Activated naive CD8-positive, alpha-beta T cell treated with anti-CD3 and anti-CD28 coated beads for 36 hours (primary cell): Measurements from ENCODE around the gene GRHPR. TPM values are rescaled to one million over a fixed set of nuclear protein-coding genes. Genes with fewer than 3 reads are reported as not detected.

ENCODE experiments used
- DNase-seq: peaks from one replicate; pipeline ENCODE4 v3.0.0; 2021
- H3K27ac Mint-ChIP-seq: one replicate; pipeline ENCODE4 v1.8.0; 2022; ENCODE audit warnings: mild to moderate bottlenecking, moderate library complexity, mixed read lengths
- H3K27me3 Mint-ChIP-seq: one replicate; pipeline ENCODE4 v1.8.0; 2022; ENCODE audit warnings: mild to moderate bottlenecking, mixed read lengths
- H3K36me3 Mint-ChIP-seq: one replicate; pipeline ENCODE4 v1.8.0; 2021; ENCODE audit warnings: mild to moderate bottlenecking, mixed read lengths
- H3K4me1 Mint-ChIP-seq: one replicate; pipeline ENCODE4 v1.8.0; 2021; ENCODE audit warnings: mixed read lengths
- H3K4me3 Mint-ChIP-seq: one replicate; pipeline ENCODE4 v1.8.0; 2022; ENCODE audit warnings: mild to moderate bottlenecking, moderate library complexity, mixed read lengths
- H3K9me3 Mint-ChIP-seq: one replicate; pipeline ENCODE4 v1.8.0; 2022; ENCODE audit warnings: mixed read lengths
- total RNA-seq, 2 experiments: library from RNA; stranded (reverse); gene quantifications; one replicate each; pipeline ENCODE4 v1.2.3, GENCODE V29; 2021

The GRHPR gene
- total RNA-seq: 10 to 100 TPM; 79.5 to 82.0 TPM

DNA sequence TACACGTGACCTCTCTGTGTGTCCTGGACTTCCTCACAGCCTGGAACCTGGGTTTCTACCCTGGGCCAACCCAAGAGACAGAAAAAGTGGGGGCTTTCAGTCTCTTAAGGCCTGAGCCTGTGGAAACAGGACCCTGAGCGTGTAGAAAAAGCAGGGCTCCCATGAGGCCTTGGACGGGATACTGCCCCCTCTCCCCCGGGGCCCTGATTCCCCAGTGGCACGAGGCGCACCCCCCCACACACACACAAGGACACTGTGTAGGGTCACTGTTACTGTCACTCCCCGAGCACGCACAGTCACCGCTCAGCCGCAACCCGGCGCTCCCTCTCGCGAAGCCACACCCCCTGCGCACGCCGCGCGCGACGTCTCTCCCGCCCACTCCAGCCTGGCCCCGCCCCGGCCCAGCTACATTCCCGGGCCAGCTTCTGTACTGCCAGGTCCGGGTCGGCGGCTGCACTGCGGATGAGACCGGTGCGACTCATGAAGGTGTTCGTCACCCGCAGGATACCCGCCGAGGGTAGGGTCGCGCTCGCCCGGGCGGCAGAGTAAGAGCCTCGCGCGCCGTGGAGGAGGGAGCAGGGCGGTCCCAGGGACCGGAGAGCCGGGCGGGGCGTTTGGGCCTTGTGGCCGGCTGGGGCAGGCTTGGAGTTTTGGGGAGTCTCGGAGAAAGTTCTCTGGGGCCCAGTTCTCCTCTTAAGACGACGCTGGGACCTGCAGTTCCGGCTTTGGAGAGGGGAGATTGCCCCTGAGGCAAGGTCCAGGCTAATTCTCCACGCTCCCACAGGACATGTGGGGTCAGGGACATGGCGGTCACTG, at the start of gene GRHPR:
GRHPR (plus strand) TSS at position 408 of the 816 bp plus-strand sequence; CDS start at position 463, 55 bp downstream.
- peak within 1 kb of the TSS; percentile 95 for H3K27ac Mint-ChIP-seq
- peak within 1 kb of the TSS; percentile 94 for H3K4me3 Mint-ChIP-seq
- peaks cover 24% of the 10 kb centered on the region for H3K4me1 Mint-ChIP-seq
- peak; percentile 93 for DNase-seq
- H3K27me3 Mint-ChIP-seq: no peaks in the 10 kb centered on the region
- peaks cover 13% of the 10 kb centered on the region for H3K36me3 Mint-ChIP-seq
- no peaks in the 10 kb centered on the region for H3K9me3 Mint-ChIP-seq

DNA sequence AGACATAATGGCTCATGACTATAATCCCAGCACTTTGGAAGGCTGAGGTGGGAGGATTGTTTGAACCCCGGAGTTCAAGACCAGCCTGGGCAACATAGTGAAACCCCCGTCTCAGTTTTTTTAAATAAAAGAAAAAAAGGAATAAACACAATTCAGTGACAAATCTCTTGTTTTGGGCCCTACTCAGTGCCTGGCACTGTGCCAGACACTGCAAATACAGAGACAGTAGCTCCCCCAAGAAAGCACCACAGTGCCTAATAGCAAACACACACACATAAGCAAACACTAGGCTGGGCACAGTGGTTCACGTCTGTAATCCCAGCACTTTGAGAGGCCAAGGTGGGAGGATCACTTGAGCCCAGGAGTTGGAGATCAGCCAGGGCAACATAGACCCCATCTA, 49.7 kb upstream of the GRHPR start:
- H3K4me3 Mint-ChIP-seq: no peak overlapping the region
- H3K36me3 Mint-ChIP-seq: peaks cover 2% of the 10 kb centered on the region
- H3K27me3 Mint-ChIP-seq: peaks cover 21% of the 10 kb centered on the region
- H3K27ac Mint-ChIP-seq: no peak overlapping the region
- no peaks in the 10 kb centered on the region for H3K9me3 Mint-ChIP-seq
- no peak for DNase-seq
- H3K4me1 Mint-ChIP-seq: peaks cover 14% of the 10 kb centered on the region

DNA sequence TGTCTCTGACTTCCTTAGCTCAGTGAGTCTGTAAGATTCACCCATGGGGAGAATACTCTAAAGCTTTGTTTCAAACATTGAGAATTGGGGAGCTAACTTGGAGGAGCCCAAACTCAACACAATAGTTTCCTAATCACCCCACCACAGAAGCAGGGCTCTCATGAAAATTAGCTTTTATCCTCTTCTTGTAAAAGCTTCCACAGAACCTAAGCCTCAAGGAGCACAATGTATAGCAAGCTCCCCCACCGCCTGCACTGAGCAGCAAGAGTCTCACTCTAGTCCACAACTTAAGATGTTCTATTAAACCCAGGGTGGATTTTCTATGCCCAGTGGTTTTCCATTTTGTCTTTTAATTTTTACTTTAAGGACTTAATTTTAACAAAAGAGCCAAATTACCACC, 48.9 kb upstream of the GRHPR start:
- H3K9me3 Mint-ChIP-seq: no peaks in the 10 kb centered on the region
- H3K27ac Mint-ChIP-seq: no peak overlapping the region
- H3K4me1 Mint-ChIP-seq: peaks cover 14% of the 10 kb centered on the region
- DNase-seq: no peak
- H3K36me3 Mint-ChIP-seq: peaks cover 2% of the 10 kb centered on the region
- H3K27me3 Mint-ChIP-seq: peaks cover 21% of the 10 kb centered on the region
- H3K4me3 Mint-ChIP-seq: no peak overlapping the region

DNA sequence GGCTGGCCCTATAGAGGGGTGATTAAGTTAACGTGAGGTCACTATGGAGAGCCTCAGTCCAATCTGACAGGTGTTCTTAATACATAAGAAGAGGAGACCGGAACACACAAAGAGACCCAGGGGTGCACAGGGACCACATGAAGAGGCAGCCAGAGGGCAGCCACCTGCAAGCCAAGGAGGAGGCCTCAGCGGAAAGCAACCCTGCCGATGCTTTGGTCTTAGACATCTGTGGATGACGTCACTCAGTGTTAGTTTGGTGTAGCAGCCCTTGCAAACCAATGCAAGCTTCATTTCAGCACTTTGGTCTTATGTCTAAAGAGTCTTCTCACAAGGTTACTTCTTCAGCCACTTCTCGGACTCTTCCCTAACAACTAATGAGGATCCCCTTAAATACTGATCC, 47.6 kb upstream of the GRHPR start:
- no peak for DNase-seq
- no peak overlapping the region for H3K27ac Mint-ChIP-seq
- H3K4me1 Mint-ChIP-seq: peaks cover 14% of the 10 kb centered on the region
- H3K36me3 Mint-ChIP-seq: peaks cover 2% of the 10 kb centered on the region
- H3K27me3 Mint-ChIP-seq: peaks cover 21% of the 10 kb centered on the region
- H3K9me3 Mint-ChIP-seq: no peaks in the 10 kb centered on the region
- no peak overlapping the region for H3K4me3 Mint-ChIP-seq

DNA sequence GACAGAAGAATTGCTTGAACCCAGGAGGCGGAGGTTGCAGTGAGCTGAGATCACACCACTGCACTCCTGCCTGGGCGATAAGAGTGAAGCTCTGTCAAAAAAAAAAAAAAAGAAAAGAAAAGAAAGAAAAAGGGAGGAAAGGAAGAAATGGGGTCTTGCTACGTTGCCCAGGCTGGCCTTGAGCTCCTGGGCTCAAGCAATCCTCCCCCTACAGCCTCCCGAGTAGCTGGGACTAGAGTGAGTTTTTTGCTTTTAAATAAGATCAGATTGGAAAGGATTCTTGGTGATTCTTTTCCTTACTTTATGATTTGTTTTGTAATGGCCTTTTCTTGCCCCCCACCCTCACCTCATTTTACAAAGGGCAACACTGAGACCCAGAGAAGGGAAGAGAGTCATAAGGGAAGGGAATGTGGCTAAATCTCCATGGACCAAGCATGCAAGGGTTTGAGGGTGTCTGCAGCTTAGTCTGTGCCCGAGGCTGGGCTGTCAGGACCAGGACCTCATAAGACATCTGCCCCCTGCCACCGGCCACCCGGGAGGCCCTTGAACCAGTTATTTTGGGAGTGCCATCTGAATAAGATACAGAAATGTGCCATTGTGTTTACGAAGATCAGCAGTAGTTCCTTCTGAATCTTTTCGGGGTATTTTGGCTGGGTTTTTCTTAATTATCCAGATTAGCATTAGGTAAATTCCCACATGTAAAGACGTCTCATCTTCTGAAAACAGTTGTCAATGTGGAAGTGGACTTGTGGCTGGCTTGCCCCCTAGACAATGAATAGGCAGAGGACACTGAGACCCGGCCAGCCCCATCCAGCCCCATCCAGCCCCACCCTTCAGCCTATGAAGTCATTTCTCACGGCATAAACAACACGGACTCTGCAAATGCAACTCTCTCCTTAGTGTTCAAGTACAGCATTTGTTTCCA, 44.5 kb upstream of the GRHPR start:
- Mint-ChIP-seq H3K27ac (no peak overlapping the region), H3K4me3 (no peak overlapping the region), H3K4me1 (peaks cover 2% of the 10 kb centered on the region), H3K27me3 (peaks cover 21% of the 10 kb centered on the region), H3K36me3 (peaks cover 5% of the 10 kb centered on the region), H3K9me3 (no peaks in the 10 kb centered on the region)
- no peak for DNase-seq

DNA sequence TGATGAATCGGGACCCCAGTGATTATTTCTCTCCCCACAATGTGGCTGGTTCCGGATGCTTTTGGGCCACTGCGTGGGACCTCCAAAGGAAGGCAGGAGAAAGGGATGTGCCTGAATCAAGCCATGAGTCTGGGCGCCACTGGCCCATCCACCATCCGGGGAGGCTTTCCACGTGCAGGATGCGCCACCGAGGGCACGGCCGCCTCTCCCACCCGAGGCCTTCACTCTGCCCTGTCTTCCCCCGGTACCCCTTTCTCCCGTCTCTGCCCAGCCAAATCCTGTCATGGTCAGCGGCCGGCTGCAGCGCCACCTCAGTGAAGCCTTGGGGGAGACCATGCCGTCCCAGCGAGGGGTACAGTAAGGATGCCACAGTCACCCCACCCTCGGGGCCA, 43.9 kb upstream of the GRHPR start:
- no peak overlapping the region for H3K27ac Mint-ChIP-seq
- H3K36me3 Mint-ChIP-seq: peaks cover 5% of the 10 kb centered on the region

DNA sequence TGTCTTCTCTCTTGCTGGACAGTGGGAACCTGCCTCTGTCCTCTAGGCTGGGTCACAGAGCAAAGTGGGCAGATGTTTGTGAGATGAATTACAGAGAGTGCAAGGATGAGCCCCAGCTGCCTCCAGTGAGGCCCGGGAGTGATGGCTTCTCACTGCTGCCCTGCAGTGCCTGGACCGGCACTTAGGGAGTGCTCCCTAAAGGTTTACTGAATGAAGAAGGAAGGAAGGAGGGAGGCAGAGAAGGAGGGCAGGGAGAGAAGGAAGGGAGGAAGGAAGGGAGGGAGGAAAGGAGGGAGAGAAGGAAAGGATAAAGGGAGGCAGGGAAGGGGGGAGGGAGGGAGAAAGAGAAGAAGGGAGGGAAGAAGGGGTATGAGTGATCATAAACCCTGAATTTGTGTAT, 42.7 kb upstream of the GRHPR start:
- Mint-ChIP-seq H3K27ac (no peak overlapping the region), H3K4me1 (peaks cover 2% of the 10 kb centered on the region)

More for the DNA sequence above, 43.9 kb upstream of the GRHPR start:
- peaks cover 17% of the 10 kb centered on the region for H3K27me3 Mint-ChIP-seq
- H3K9me3 Mint-ChIP-seq: no peaks in the 10 kb centered on the region
- H3K4me1 Mint-ChIP-seq: peaks cover 2% of the 10 kb centered on the region
- H3K4me3 Mint-ChIP-seq: no peak overlapping the region
- DNase-seq: no peak

DNA sequence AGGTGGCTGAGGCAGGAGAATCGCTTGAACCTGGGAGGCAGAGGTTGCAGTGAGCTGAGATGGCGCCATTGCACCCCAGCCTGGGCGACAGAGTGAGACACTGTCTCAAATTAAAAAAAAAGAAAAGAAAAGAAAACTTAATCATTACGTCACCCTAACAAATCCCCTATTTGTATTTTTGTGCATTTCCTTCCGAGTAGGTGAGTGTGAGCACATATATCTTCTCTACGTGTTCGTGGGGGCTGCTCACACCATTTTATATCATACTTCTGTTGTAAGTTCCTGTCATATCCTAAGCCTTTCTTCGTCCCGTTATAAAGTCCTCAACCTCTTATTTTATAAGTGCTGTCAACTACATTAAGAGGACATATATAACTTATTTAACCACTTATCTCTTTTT, 41.9 kb upstream of the GRHPR start:
- Mint-ChIP-seq H3K27ac (no peak overlapping the region), H3K27me3 (peaks cover 7% of the 10 kb centered on the region), H3K9me3 (no peaks in the 10 kb centered on the region), H3K36me3 (peaks cover 3% of the 10 kb centered on the region), H3K4me3 (no peak overlapping the region), H3K4me1 (no peaks in the 10 kb centered on the region)
- no peak for DNase-seq

More for the DNA sequence above, 42.7 kb upstream of the GRHPR start:
- Mint-ChIP-seq H3K36me3 (peaks cover 5% of the 10 kb centered on the region), H3K4me3 (no peak overlapping the region), H3K9me3 (no peaks in the 10 kb centered on the region), H3K27me3 (peaks cover 13% of the 10 kb centered on the region)
- no peak for DNase-seq

DNA sequence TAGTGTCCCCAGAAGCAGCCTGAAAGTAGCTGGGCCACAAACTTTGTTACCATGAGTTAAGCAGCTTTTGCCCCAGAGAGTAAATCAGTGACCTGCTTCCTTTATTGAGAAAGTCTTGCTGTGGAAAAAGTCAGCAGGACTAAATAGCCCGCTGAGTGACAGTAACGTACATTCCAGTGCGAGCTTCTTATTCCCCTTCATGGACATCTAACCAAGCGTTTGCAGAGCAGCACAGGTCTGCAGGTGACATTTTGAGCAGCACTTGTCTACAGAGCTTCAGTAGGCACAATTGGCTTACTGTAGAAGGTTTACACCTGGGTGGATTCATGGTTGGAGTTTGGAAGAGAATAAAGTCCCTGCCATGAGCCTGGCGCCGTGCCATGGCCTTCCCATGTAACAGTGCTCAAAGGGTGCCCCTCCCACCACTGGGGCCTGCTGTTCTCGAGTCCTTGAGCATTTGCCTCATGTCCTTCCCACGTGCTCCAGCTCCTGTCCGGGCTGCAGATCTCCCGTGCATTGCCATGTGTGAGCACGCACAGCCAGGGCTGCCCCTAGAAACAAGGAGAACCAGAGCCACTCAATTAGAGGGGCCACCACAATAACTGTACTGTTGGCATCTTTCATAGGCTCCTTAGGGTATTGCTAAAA, 41.3 kb upstream of the GRHPR start:
- Mint-ChIP-seq H3K27ac (no peak overlapping the region), H3K4me3 (no peak overlapping the region), H3K9me3 (no peaks in the 10 kb centered on the region), H3K27me3 (peaks cover 5% of the 10 kb centered on the region), H3K4me1 (no peaks in the 10 kb centered on the region), H3K36me3 (peaks cover 3% of the 10 kb centered on the region)
- no peak for DNase-seq

DNA sequence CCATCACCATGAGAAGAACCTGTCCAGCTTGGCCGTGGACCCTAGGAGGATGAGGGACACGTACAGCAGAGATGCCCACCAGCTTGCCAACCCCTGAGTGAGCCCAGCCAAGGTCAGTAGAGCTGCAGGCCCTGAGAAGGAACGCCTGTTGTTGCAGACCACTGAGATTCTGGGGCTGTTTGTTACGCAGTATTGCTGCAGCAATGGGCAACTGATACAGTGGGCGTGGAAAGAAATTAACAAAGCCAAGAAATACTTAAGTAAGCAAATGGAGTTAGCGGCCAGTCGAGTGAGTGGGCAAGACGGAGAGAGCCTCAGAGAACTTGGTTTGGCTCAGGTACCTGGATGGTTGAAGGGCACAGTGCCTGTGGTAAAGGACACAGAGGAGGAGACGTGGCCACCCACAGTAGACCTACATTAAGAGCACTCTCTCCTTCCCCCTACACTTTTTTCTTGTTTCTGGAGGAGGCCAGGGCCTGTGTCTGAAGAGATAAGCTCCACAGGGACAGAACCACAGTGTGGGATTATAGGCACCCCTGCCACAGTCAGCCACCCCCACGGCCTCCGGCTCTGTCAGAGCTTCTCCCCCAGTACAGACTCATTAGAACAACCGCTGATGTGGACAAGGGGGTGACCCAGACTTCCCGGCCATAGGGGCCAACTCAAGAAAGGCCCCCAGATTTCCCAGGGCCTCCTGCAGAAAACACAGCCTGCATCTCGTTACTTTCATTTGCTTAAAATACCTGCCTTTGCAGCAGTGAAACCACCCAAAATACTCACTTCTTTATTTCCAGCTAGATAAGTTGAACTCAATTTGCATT, 40.1 kb upstream of the GRHPR start:
- Mint-ChIP-seq H3K4me1 (no peaks in the 10 kb centered on the region), H3K27ac (no peak overlapping the region), H3K4me3 (no peak overlapping the region), H3K27me3 (no peaks in the 10 kb centered on the region), H3K9me3 (no peaks in the 10 kb centered on the region), H3K36me3 (peaks cover 3% of the 10 kb centered on the region)
- DNase-seq: no peak

DNA sequence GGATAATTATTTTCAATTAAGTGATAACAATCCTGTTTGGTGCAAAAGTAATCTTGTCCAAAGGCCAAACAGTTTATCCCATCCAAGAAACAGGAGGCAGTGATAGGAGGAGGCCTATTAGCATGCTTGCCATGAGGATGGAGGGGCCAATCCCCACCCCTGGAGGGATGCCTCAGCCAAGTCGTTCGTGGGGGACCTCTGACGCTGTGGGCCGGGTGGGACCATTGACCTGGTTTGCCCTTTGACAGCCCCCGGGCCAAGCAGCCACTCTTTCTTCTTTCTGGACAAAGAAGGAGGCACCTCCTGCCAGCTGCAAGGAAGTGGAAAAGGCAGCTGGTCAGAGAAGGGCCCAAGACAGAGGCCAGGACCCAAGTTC, 39.5 kb upstream of the GRHPR start:
- Mint-ChIP-seq H3K4me3 (no peak overlapping the region), H3K36me3 (peaks cover 3% of the 10 kb centered on the region), H3K27me3 (no peaks in the 10 kb centered on the region), H3K27ac (no peak overlapping the region), H3K4me1 (no peaks in the 10 kb centered on the region), H3K9me3 (no peaks in the 10 kb centered on the region)
- DNase-seq: no peak

DNA sequence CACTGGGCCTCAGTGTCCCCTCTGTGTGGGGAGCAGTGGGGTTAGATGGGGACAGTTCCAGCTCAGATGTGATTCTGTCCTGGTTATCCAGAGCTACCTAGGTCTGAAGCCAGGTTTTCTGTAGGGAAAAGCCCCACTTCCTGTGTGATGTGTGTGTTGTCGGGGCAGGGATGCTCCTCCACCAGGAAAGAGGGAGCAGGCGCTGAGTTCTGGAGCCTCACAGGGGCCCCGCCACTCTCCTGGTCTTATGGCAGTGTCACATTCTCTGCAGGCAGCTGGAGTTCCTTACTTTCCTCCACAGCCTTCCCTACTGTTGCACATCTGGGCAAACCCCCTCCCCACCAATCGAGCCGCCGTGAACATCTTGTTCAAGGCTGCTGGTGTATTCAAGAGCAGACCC, 39.1 kb upstream of the GRHPR start:
- no peak for DNase-seq
- H3K27ac Mint-ChIP-seq: no peak overlapping the region
- no peak overlapping the region for H3K4me3 Mint-ChIP-seq
- H3K4me1 Mint-ChIP-seq: no peaks in the 10 kb centered on the region
- H3K27me3 Mint-ChIP-seq: no peaks in the 10 kb centered on the region
- no peaks in the 10 kb centered on the region for H3K9me3 Mint-ChIP-seq
- peaks cover 3% of the 10 kb centered on the region for H3K36me3 Mint-ChIP-seq

DNA sequence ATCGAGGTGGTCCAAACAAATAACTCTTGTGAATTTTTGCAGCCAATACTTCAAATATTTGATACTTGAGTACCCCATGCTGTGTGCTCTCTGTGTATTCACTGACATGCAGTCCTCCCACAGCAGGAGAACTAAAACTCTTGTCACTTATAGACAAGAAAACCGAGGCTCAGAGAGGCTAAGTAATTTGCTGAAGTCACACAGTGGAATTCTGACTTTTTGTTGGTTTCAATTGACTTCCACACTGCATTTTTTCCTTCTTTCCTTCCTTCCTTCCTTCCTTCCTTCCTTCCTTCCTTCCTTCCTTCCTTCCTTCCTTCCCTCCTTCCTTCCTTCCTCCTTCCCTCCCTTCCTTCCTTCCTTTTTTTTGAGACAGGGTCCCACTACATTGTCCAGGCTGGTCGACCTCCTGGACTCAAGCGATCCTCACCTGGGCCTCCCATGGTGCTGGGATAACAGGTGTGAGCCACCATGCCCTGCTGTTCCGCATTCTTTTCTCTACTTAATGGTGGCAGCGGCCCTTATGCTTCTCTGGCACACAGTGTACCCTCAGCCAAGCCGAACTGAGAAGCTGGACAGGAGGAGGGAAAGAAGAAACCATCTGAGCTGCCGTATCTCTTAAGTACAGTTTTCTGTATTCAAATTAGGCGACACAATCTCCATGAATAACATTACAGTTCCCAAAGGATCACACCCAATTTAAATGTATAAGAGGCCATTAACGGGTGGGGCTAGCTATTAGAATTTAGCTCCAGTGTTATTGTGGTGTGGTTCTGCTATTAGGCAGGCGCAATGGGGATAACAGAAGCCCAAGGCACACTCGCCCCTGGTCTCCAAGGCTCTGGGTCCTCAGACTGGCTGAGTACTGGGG, 38.4 kb upstream of the GRHPR start:
- Mint-ChIP-seq H3K4me1 (no peaks in the 10 kb centered on the region), H3K27me3 (no peaks in the 10 kb centered on the region), H3K4me3 (no peak overlapping the region), H3K27ac (no peak overlapping the region), H3K9me3 (no peaks in the 10 kb centered on the region), H3K36me3 (peaks cover 3% of the 10 kb centered on the region)
- DNase-seq: no peak

DNA sequence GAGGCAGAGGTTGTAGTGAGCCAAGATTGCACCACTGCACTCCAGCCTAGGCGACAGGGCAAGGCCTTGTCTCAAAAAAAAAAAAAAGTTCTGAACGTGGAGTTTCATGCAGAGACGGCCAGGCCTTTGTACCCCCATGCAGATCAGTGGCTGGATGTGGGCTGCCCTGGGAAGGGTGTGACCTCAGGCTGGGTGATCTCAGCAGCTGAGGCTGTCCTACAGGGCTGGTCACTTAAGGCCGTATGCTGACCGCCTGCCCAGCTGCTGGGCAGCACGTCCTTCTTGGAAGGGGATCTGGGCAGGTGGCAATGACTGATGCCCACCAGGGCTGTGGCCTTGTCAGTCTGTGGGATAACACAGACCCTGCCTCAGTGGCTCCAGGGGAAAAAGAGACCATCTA, 37.2 kb upstream of the GRHPR start:
- DNase-seq: no peak
- H3K4me3 Mint-ChIP-seq: no peak overlapping the region
- no peaks in the 10 kb centered on the region for H3K4me1 Mint-ChIP-seq
- H3K27me3 Mint-ChIP-seq: no peaks in the 10 kb centered on the region
- H3K36me3 Mint-ChIP-seq: peaks cover 3% of the 10 kb centered on the region
- H3K27ac Mint-ChIP-seq: no peak overlapping the region
- H3K9me3 Mint-ChIP-seq: no peaks in the 10 kb centered on the region
